Measurements from ENCODE around the gene SDHAF1. TPM values are rescaled to one million over a fixed set of nuclear protein-coding genes. Genes with fewer than 3 reads are reported as not detected.
"Not testable (repeated sequence)": the region's sequence is repeated elsewhere in the genome, so short reads cannot be mapped to it uniquely, and the experiment has no call there.

Gene SDHAF1
- total RNA-seq, 1 donor: 21.0 TPM

DNA sequence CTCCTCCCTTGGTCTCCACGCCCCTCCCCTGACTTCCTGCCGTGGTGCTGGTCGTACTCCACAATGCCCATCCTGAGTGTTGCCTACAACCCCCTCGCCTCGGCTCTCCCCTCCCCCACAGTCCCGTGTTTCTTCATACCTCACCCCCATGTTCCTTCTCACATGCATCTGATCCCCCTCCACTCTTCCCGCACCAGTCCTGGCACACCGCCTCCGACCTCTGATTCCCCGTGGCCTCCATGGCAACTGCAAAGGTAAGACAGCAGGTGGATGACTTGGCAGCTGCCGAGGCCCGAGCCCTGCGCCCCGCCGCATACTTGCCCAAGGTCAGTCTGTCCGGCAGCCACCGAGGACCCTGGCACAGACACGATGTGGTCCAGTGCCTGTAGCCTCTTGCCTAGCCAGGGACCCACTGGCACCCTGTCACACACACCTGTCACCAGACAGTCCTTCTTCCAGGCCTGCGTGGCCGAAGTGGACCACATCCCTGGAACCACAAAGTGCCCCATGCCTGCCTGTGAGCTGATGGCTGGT lies 16.1 kb upstream of the SDHAF1 start:
- TF ChIP-seq, protein P1, sequence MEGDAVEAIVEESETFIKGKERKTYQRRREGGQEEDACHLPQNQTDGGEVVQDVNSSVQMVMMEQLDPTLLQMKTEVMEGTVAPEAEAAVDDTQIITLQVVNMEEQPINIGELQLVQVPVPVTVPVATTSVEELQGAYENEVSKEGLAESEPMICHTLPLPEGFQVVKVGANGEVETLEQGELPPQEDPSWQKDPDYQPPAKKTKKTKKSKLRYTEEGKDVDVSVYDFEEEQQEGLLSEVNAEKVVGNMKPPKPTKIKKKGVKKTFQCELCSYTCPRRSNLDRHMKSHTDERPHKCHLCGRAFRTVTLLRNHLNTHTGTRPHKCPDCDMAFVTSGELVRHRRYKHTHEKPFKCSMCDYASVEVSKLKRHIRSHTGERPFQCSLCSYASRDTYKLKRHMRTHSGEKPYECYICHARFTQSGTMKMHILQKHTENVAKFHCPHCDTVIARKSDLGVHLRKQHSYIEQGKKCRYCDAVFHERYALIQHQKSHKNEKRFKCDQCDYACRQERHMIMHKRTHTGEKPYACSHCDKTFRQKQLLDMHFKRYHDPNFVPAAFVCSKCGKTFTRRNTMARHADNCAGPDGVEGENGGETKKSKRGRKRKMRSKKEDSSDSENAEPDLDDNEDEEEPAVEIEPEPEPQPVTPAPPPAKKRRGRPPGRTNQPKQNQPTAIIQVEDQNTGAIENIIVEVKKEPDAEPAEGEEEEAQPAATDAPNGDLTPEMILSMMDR (IDR thresholded peaks at IDR 0.05; ENCODE audit: extremely low read depth, low read depth, low read length): no peak
- Histone ChIP-seq H3K4me2 (ENCODE audit: insufficient read depth, low read length) (no peak overlapping the region), H3K79me2 (ENCODE audit: insufficient read depth, low read length) (no peaks in the 10 kb centered on the region), H3K4me3 (ENCODE audit: insufficient read depth, low read length) (no peak overlapping the region), H3K27ac (ENCODE audit: low read depth, low read length) (no peak overlapping the region), H3K9me3 (ENCODE audit: low read depth, low read length) (no peaks in the 10 kb centered on the region), H4K20me1 (ENCODE audit: insufficient read depth, low read length) (no peaks in the 10 kb centered on the region), H3K4me1 (ENCODE audit: insufficient read depth, low read length) (no peaks in the 10 kb centered on the region), H3K27me3 (ENCODE audit: insufficient read depth, low read length) (no peaks in the 10 kb centered on the region), H3K36me3 (ENCODE audit: insufficient read depth, low read length) (no peaks in the 10 kb centered on the region), H2AFZ (ENCODE audit: low read length) (no peak overlapping the region)
- no peak for DNase-seq (ENCODE audit: insufficient read length, low spot score, missing footprints)

DNA sequence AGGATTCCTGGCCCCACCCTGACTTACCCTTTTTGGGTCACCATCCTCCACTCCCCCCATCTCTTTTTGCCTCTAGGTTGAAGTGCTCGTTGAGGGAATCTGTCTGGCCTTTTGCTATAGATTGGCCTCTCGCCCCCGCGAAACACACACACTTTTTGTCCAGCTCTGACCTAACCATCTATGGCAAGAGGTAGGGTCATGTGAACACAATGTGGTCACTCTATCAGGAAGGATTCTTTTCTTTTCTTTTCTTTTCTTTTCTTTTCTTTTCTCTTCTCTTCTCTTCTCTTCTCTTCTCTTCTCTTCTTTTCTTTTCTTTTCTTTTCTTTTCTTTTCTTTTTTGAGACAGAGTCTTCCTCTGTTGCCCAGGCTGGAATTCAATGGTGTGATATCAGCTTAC lies 14.0 kb upstream of the SDHAF1 start:
- DNase-seq (ENCODE audit: insufficient read length, low spot score, missing footprints); H4K20me1 ChIP-seq (ENCODE audit: insufficient read depth, low read length); H3K27me3 ChIP-seq (ENCODE audit: insufficient read depth, low read length): not testable (repeated sequence)

DNA sequence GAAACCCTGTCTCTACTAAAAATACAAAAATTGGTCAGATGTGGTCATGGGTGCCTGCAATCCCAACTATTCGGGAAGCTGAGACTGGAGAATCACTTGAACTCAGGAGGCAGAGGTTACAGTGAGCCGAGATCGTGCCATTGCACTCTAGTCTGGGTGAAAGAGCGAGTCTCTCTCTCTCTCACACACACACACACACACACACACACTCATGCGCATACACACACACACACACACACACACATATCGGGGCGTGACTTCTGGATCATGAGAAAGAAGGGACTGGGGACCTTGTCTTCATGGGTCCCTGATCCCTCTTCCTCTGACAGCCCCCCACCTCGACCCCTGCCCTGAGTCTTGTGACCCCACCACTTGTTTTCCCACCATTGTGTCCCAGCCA lies 11.8 kb upstream of the SDHAF1 start:
- H2AFZ ChIP-seq (ENCODE audit: low read length): no peak overlapping the region
- H3K4me2 ChIP-seq (ENCODE audit: insufficient read depth, low read length): no peak overlapping the region
- H4K20me1 ChIP-seq (ENCODE audit: insufficient read depth, low read length): no peaks in the 10 kb centered on the region
- H3K27me3 ChIP-seq (ENCODE audit: insufficient read depth, low read length): peaks cover 15% of the 10 kb centered on the region
- no peaks in the 10 kb centered on the region for H3K36me3 ChIP-seq (ENCODE audit: insufficient read depth, low read length)
- no peak for DNase-seq (ENCODE audit: insufficient read length, low spot score, missing footprints)
- no peaks in the 10 kb centered on the region for H3K79me2 ChIP-seq (ENCODE audit: insufficient read depth, low read length)
- TF ChIP-seq, protein P1 (IDR thresholded peaks at IDR 0.05; ENCODE audit: extremely low read depth, low read depth, low read length): no peak
- no peaks in the 10 kb centered on the region for H3K9me3 ChIP-seq (ENCODE audit: low read depth, low read length)
- no peak overlapping the region for H3K27ac ChIP-seq (ENCODE audit: low read depth, low read length)
- H3K4me3 ChIP-seq (ENCODE audit: insufficient read depth, low read length): no peak overlapping the region
- H3K4me1 ChIP-seq (ENCODE audit: insufficient read depth, low read length): no peaks in the 10 kb centered on the region

More for the DNA sequence above, 14.0 kb upstream of the SDHAF1 start:
- not testable (repeated sequence) for H3K27ac ChIP-seq (ENCODE audit: low read depth, low read length); H3K36me3 ChIP-seq (ENCODE audit: insufficient read depth, low read length); H3K4me2 ChIP-seq (ENCODE audit: insufficient read depth, low read length); H3K4me1 ChIP-seq (ENCODE audit: insufficient read depth, low read length); H3K79me2 ChIP-seq (ENCODE audit: insufficient read depth, low read length); H2AFZ ChIP-seq (ENCODE audit: low read length); H3K9me3 ChIP-seq (ENCODE audit: low read depth, low read length); H3K4me3 ChIP-seq (ENCODE audit: insufficient read depth, low read length)

DNA sequence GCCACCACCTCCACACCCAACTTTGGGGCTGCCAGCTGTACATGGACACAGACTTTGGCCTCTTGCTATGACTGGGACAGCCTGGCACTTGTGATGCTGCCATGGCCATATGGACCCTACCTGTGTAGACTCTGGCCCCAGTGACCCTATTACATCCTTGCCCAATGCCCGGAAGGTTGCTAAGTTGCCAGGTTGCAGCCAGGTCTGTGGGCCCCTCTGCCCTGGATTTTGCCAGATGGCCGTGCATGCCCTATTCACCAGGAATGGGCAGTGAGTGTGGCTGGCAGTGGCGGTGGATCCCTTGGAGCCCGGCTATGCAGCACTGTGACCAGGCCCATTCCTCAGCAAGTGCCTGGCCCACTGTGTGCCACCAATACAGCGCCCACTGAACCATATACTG lies 8.9 kb upstream of the SDHAF1 start:
- H3K36me3 ChIP-seq (ENCODE audit: insufficient read depth, low read length): no peaks in the 10 kb centered on the region
- H3K4me3 ChIP-seq (ENCODE audit: insufficient read depth, low read length): no peak overlapping the region
- DNase-seq (ENCODE audit: insufficient read length, low spot score, missing footprints): no peak
- no peak overlapping the region for H3K27ac ChIP-seq (ENCODE audit: low read depth, low read length)
- no peak overlapping the region for H2AFZ ChIP-seq (ENCODE audit: low read length)
- H3K27me3 ChIP-seq (ENCODE audit: insufficient read depth, low read length): peaks cover 22% of the 10 kb centered on the region
- TF ChIP-seq, protein P1 (IDR thresholded peaks at IDR 0.05; ENCODE audit: extremely low read depth, low read depth, low read length): no peak
- H4K20me1 ChIP-seq (ENCODE audit: insufficient read depth, low read length): no peaks in the 10 kb centered on the region
- peaks cover 2% of the 10 kb centered on the region for H3K9me3 ChIP-seq (ENCODE audit: low read depth, low read length)
- no peak overlapping the region for H3K4me2 ChIP-seq (ENCODE audit: insufficient read depth, low read length)
- no peaks in the 10 kb centered on the region for H3K4me1 ChIP-seq (ENCODE audit: insufficient read depth, low read length)
- H3K79me2 ChIP-seq (ENCODE audit: insufficient read depth, low read length): no peaks in the 10 kb centered on the region
